SK-N-SH (cell line): ENCODE data around the gene SMU1. TPM values are rescaled to one million over a fixed set of nuclear protein-coding genes. Genes with fewer than 3 reads are reported as not detected.

ENCODE experiments used
- CTCF ChIA-PET: fragments of 300-600, 350-600 bp; formaldehyde crosslinking; extraction: SDS; loops from one replicate; lab custom pipeline; 2021; lab: Yijun Ruan, JAX
- POLR2A ChIA-PET: fragments of 350-600 bp; sonication (Branson Sonifier 250); formaldehyde crosslinking; extraction: SDS; loops from one replicate; lab custom pipeline; 2020; ENCODE audit warnings: antibody characterized with exemption, inconsistent platforms; lab: Yijun Ruan, JAX
- DNase-seq: peaks from one replicate; pipeline ENCODE4 v3.0.0; 2012
- H2AFZ ChIP-seq: fragments of 200-600 bp; sonication (generic); 2 replicates; pipeline ENCODE4 v1.8.1; 2016; ENCODE audit warnings: antibody characterized with exemption, mild to moderate bottlenecking, low read depth
- H3F3A ChIP-seq: fragments of 200-600 bp; sonication (generic); replicated peaks from 2 replicates; pipeline ENCODE3; 2016; ENCODE audit warnings: antibody characterized with exemption, mild to moderate bottlenecking; ENCODE audit not compliant: insufficient read depth
- H3K27ac ChIP-seq, 2 experiments: fragments of 200-500 bp in 1 of 2; fragments of 200-600 bp in 1 of 2; sonication (Bioruptor generic) in 1 of 2; sonication (generic), shearing (Covaris generic) in 1 of 2; 2 replicates each; pipeline versions ENCODE4 v1.5.1 to v1.6.1; 2014 to 2016; ENCODE audit warnings: low read depth in 2 of 2, inconsistent platforms in 1 of 2, low read length in 1 of 2, mild to moderate bottlenecking in 1 of 2, mixed read lengths in 1 of 2
- H3K27me3 ChIP-seq: fragments of 200-600 bp; sonication (generic), shearing (Covaris generic); 2 replicates; pipeline ENCODE4 v1.6.1; 2016; ENCODE audit warnings: mixed run types; ENCODE audit not compliant: insufficient read depth
- H3K36me3 ChIP-seq, 2 experiments: fragments of 200-500 bp in 1 of 2; fragments of 200-600 bp in 1 of 2; sonication (Bioruptor generic) in 1 of 2; sonication (generic) in 1 of 2; replicated peaks in 1 of 2; 2 replicates each; pipeline versions ENCODE3 to v1.5.1; 2014 to 2016; ENCODE audit warnings: low read length in 1 of 2, mild to moderate bottlenecking in 1 of 2; ENCODE audit not compliant: insufficient read depth in 2 of 2, control insufficient read depth in 1 of 2
- H3K4me1 ChIP-seq, 2 experiments: fragments of 200-500 bp in 1 of 2; fragments of 200-600 bp in 1 of 2; sonication (Bioruptor generic) in 1 of 2; sonication (generic), shearing (Covaris generic) in 1 of 2; 2 replicates each; pipeline versions ENCODE4 v1.5.1 to v1.6.1; 2014 to 2016; ENCODE audit warnings: low read depth in 1 of 2, low read length in 1 of 2, mixed run types in 1 of 2; ENCODE audit not compliant: insufficient read depth in 2 of 2, control insufficient read depth in 1 of 2
- H3K4me2 ChIP-seq: fragments of 200-600 bp; sonication (generic), shearing (Covaris generic); 2 replicates; pipeline ENCODE4 v1.6.1; 2017; ENCODE audit warnings: mixed run types
- H3K4me3 ChIP-seq, 2 experiments: fragments of 200-500 bp in 1 of 2; fragments of 200-600 bp in 1 of 2; sonication (Bioruptor generic) in 1 of 2; sonication (generic), shearing (Covaris generic) in 1 of 2; 2 replicates each; pipeline versions ENCODE4 v1.5.1 to v1.8.1; 2014 to 2016; ENCODE audit warnings: low read depth in 2 of 2, inconsistent platforms in 1 of 2, low read length in 1 of 2, mild to moderate bottlenecking in 1 of 2, mixed read lengths in 1 of 2, moderate library complexity in 1 of 2
- H3K79me2 ChIP-seq: fragments of 200-600 bp; sonication (generic); 2 replicates; pipeline ENCODE4 v1.8.1; 2017; ENCODE audit warnings: mild to moderate bottlenecking; ENCODE audit not compliant: insufficient read depth
- H3K9ac ChIP-seq: fragments of 200-600 bp; sonication (generic); 2 replicates; pipeline ENCODE4 v1.6.1; 2017; ENCODE audit warnings: mixed run types
- H3K9me2 ChIP-seq: fragments of 200-600 bp; sonication (generic); 2 replicates; pipeline ENCODE4 v1.6.1; 2017; ENCODE audit warnings: mixed run types
- H3K9me3 ChIP-seq: fragments of 200-600 bp; sonication (generic); 2 replicates; pipeline ENCODE4 v1.6.1; 2017; ENCODE audit warnings: mixed run types, mild to moderate bottlenecking, moderate library complexity
- H4K20me1 ChIP-seq: fragments of 200-600 bp; sonication (generic); 2 replicates; pipeline ENCODE4 v1.6.1; 2017; ENCODE audit warnings: mild to moderate bottlenecking, mixed run types; ENCODE audit not compliant: insufficient read depth
- CHD2 ChIP-seq: fragments of 150-350 bp; IDR thresholded peaks from 2 replicates; pipeline ENCODE4 v1.6.1; 2018; ENCODE audit warnings: low read length; ENCODE audit not compliant: partially characterized antibody
- CTCF ChIP-seq: fragments of 200-600 bp; sonication (generic); IDR thresholded peaks from 2 replicates; pipeline ENCODE4 v1.6.1; 2017; ENCODE audit warnings: antibody characterized with exemption, mild to moderate bottlenecking, moderate library complexity
- ELF1 ChIP-seq: IDR thresholded peaks from 2 replicates; pipeline ENCODE4 v1.4.0; 2012
- EZH2phosphoT487 ChIP-seq: fragments of 200-600 bp; sonication (generic); IDR thresholded peaks from 2 replicates; pipeline ENCODE4 v1.6.1; 2017; ENCODE audit warnings: low read depth, mixed run types, mild to moderate bottlenecking, antibody characterized with exemption, moderate library complexity, borderline replicate concordance
- FOXM1 ChIP-seq: IDR thresholded peaks from 2 replicates; pipeline ENCODE4 v1.4.0; 2012; ENCODE audit warnings: low read depth, mild to moderate bottlenecking
- GABPA ChIP-seq: IDR thresholded peaks from 2 replicates; pipeline ENCODE4 v1.4.0; 2012; ENCODE audit warnings: low read depth, mild to moderate bottlenecking
- GATA2 ChIP-seq: sonication (generic); formaldehyde crosslinking; IDR thresholded peaks from 2 replicates; pipeline ENCODE4 v1.5.0; 2020; ENCODE audit warnings: mild to moderate bottlenecking, missing genetic modification reagents
- MAX ChIP-seq: IDR thresholded peaks from 2 replicates; pipeline ENCODE4 v1.4.0; 2012; ENCODE audit warnings: low read depth
- NFIC ChIP-seq: IDR thresholded peaks from 2 replicates; pipeline ENCODE4 v1.4.0; 2012; ENCODE audit warnings: borderline replicate concordance
- RAD21 ChIP-seq: IDR thresholded peaks from 2 replicates; pipeline ENCODE4 v1.6.1; 2012; ENCODE audit warnings: mild to moderate bottlenecking, low read length
- REST ChIP-seq: IDR thresholded peaks from 2 replicates; pipeline ENCODE4 v1.6.1; 2012; ENCODE audit warnings: mild to moderate bottlenecking, low read depth, low read length, moderate library complexity
- TAF1 ChIP-seq: IDR thresholded peaks from 2 replicates; pipeline ENCODE4 v1.6.1; 2012; ENCODE audit warnings: low read depth, mild to moderate bottlenecking, low read length, moderate library complexity, borderline replicate concordance
- TEAD4 ChIP-seq: IDR thresholded peaks from 2 replicates; pipeline ENCODE4 v1.4.0; 2012; ENCODE audit warnings: mild to moderate bottlenecking, borderline replicate concordance; ENCODE audit not compliant: insufficient read depth
- USF1 ChIP-seq: IDR thresholded peaks from 2 replicates; pipeline ENCODE4 v1.4.0; 2012; ENCODE audit warnings: low read depth, borderline replicate concordance
- YY1 ChIP-seq: IDR thresholded peaks from 2 replicates; pipeline ENCODE4 v1.4.0; 2012; ENCODE audit warnings: low read depth, mild to moderate bottlenecking
- WGBS: methylation state at CpG from one replicate; pipeline ENCODE4 v1.1.6; 2017; ENCODE audit warnings: low lambda C conversion rate; 5-methylcytosine and 5-hydroxymethylcytosine counted together
- polyA plus RNA-seq, 3 experiments: library from polyadenylated mRNA; depleted of rRNA; stranded (reverse); fragments of >200 nt; gene quantifications; 2 replicates each; pipeline ENCODE4 v1.2.3, GENCODE V29; 2012

The SMU1 gene
- polyA plus RNA-seq, 1 of the 3 experiments (the other 2 are of a cell fraction), result 9.8 TPM

GRCh38 chr9:33113799-33114547 is 37.5 kb upstream of the SMU1 start:
- POLR2A ChIA-PET, result no interaction called here
- Histone ChIP-seq H3K36me3 (peaks cover 16 to 26% of the 10 kb centered on the region in 2 experiments), H3K9me3 (no peaks in the 10 kb centered on the region), H3K79me2 (no peaks in the 10 kb centered on the region), H3K4me1 (no peaks in the 10 kb centered on the region), H4K20me1 (no peaks in the 10 kb centered on the region), H3K27me3 (no peaks in the 10 kb centered on the region), H3K9ac (no peak overlapping the region), H3F3A (no peaks in the 10 kb centered on the region), H3K9me2 (no peaks in the 10 kb centered on the region), H3K27ac (no peak overlapping the region), H3K4me2 (no peak overlapping the region), H3K4me3 (no peak overlapping the region), H2AFZ (no peak overlapping the region)
- TF ChIP-seq USF1 (no peak), YY1 (no peak), TAF1 (no peak), CTCF (no peak), ELF1 (no peak), REST (no peak), RAD21 (no peak), TEAD4 (no peak), EZH2phosphoT487 (no peak), FOXM1 (no peak), NFIC (no peak), MAX (no peak), CHD2 (no peak), GATA2 (CRISPR knock-in tag) (no peak), GABPA (no peak)
- WGBS, result 90% methylated on average over 11 of the region's 11 CpGs
- no peak for DNase-seq
- CTCF ChIA-PET, result no interaction called here
